BLaER1 (cell line): ENCODE data around the gene IMMP2L.

Experiments used
- H3K27ac ChIP-seq: shearing (Covaris generic); formaldehyde crosslinking; 2 replicates; pipeline ENCODE4 v1.8.1; 2022
- H3K27me3 ChIP-seq: shearing (Covaris generic); formaldehyde crosslinking; 2 replicates; pipeline ENCODE4 v1.8.1; 2022
- H3K36me3 ChIP-seq: shearing (Covaris generic); formaldehyde crosslinking; 2 replicates; pipeline ENCODE4 v1.8.1; 2022
- H3K4me1 ChIP-seq: shearing (Covaris generic); formaldehyde crosslinking; 2 replicates; pipeline ENCODE4 v1.8.1; 2022
- H3K4me2 ChIP-seq: shearing (Covaris generic); formaldehyde crosslinking; 2 replicates; pipeline ENCODE4 v1.8.1; 2022
- H3K4me3 ChIP-seq: shearing (Covaris generic); formaldehyde crosslinking; 2 replicates; pipeline ENCODE4 v1.8.1; 2022
- H3K9ac ChIP-seq: shearing (Covaris generic); formaldehyde crosslinking; 2 replicates; pipeline ENCODE4 v1.8.1; 2022
- H3K9me3 ChIP-seq: shearing (Covaris generic); formaldehyde crosslinking; 2 replicates; pipeline ENCODE4 v1.8.1; 2022
- H4K20me1 ChIP-seq: shearing (Covaris generic); formaldehyde crosslinking; 2 replicates; pipeline ENCODE4 v1.8.1; 2022
- Cebpa-rat ChIP-seq: shearing (Covaris generic); IDR thresholded peaks from 2 replicates; pipeline ENCODE4 v1.8.1; 2022

The IMMP2L gene

GRCh38 chr7:111093496-111093895, 468.8 kb downstream of the IMMP2L start:
- Histone ChIP-seq H3K27me3 (no peaks in the 10 kb centered on the region), H3K4me3 (no peak overlapping the region), H3K9me3 (no peaks in the 10 kb centered on the region), H3K4me2 (no peak overlapping the region), H3K9ac (no peak overlapping the region), H3K4me1 (no peaks in the 10 kb centered on the region), H3K27ac (no peak overlapping the region), H4K20me1 (no peaks in the 10 kb centered on the region), H3K36me3 (no peaks in the 10 kb centered on the region)
- no peak for TF ChIP-seq Cebpa-rat

GRCh38 chr7:111092406-111093236, 469.7 kb downstream of the IMMP2L start:
- H3K36me3 ChIP-seq, result no peaks in the 10 kb centered on the region
- no peak overlapping the region for H3K27ac ChIP-seq
- H3K9me3 ChIP-seq, result no peaks in the 10 kb centered on the region
- H3K4me2 ChIP-seq, result no peak overlapping the region
- H3K4me1 ChIP-seq, result no peaks in the 10 kb centered on the region
- no peaks in the 10 kb centered on the region for H3K27me3 ChIP-seq
- no peak overlapping the region for H3K4me3 ChIP-seq
- H3K9ac ChIP-seq, result no peak overlapping the region
- TF ChIP-seq Cebpa-rat, result no peak
- no peaks in the 10 kb centered on the region for H4K20me1 ChIP-seq

GRCh38 chr7:111091593-111092358, 470.5 kb downstream of the IMMP2L start:
- Histone ChIP-seq H3K4me3 (no peak overlapping the region), H3K9me3 (no peaks in the 10 kb centered on the region), H3K4me2 (no peak overlapping the region), H3K27me3 (no peaks in the 10 kb centered on the region), H3K36me3 (no peaks in the 10 kb centered on the region), H3K9ac (no peak overlapping the region), H3K27ac (no peak overlapping the region), H4K20me1 (no peaks in the 10 kb centered on the region), H3K4me1 (no peaks in the 10 kb centered on the region)
- TF ChIP-seq Cebpa-rat, result no peak

- Histone ChIP-seq H3K4me1 (no peaks in the 10 kb centered on the region), H3K9ac (no peak within 1 kb of the TSS), H3K27ac (no peak within 1 kb of the TSS), H3K27me3 (no peaks in the 10 kb centered on the region), H3K4me3 (no peak within 1 kb of the TSS), H3K9me3 (no peaks in the 10 kb centered on the region), H4K20me1 (no peaks in the 10 kb centered on the region), H3K4me2 (no peak within 1 kb of the TSS), H3K36me3 (no peaks in the 10 kb centered on the region)
- TF ChIP-seq Cebpa-rat, result no peak
Observed at GRCh38 chr7:111090846-111091245, 471.4 kb downstream of the IMMP2L start, which contains the start of gene LRRN3. LRRN3 (plus strand) TSS chr7:111091127; CDS start chr7:111122773, 31,646 bp downstream.

- Histone ChIP-seq H3K4me3 (no peak overlapping the region), H3K27ac (no peak overlapping the region), H3K9ac (no peak overlapping the region), H3K9me3 (no peaks in the 10 kb centered on the region), H3K4me1 (peaks cover 1% of the 10 kb centered on the region; the same call in 1 of the 2 replicates), H3K27me3 (no peaks in the 10 kb centered on the region), H4K20me1 (no peaks in the 10 kb centered on the region), H3K36me3 (no peaks in the 10 kb centered on the region), H3K4me2 (no peak overlapping the region)
- no peak for TF ChIP-seq Cebpa-rat
Observed at GRCh38 chr7:111089822-111090426, 472.4 kb downstream of the IMMP2L start.

GRCh38 chr7:111088328-111088727, 474.0 kb downstream of the IMMP2L start:
- no peaks in the 10 kb centered on the region for H3K27me3 ChIP-seq
- H3K36me3 ChIP-seq, result no peaks in the 10 kb centered on the region
- H3K4me2 ChIP-seq, result no peak overlapping the region
- H3K9me3 ChIP-seq, result no peaks in the 10 kb centered on the region
- H4K20me1 ChIP-seq, result no peaks in the 10 kb centered on the region
- TF ChIP-seq Cebpa-rat, result no peak
- no peak overlapping the region for H3K27ac ChIP-seq
- H3K4me1 ChIP-seq, result peaks cover 17% of the 10 kb centered on the region
- no peak overlapping the region for H3K4me3 ChIP-seq
- H3K9ac ChIP-seq, result no peak overlapping the region

- Histone ChIP-seq H4K20me1 (no peaks in the 10 kb centered on the region), H3K27ac (no peak overlapping the region), H3K9me3 (no peaks in the 10 kb centered on the region), H3K36me3 (no peaks in the 10 kb centered on the region), H3K9ac (no peak overlapping the region), H3K4me1 (peaks cover 33% of the 10 kb centered on the region), H3K4me3 (no peak overlapping the region), H3K27me3 (no peaks in the 10 kb centered on the region), H3K4me2 (no peak overlapping the region)
- TF ChIP-seq Cebpa-rat, result no peak
Observed at GRCh38 chr7:111086532-111086931, 475.8 kb downstream of the IMMP2L start.

- H3K27me3 ChIP-seq, result no peaks in the 10 kb centered on the region
- H3K9ac ChIP-seq, result no peak overlapping the region
- no peaks in the 10 kb centered on the region for H3K36me3 ChIP-seq
- no peak overlapping the region for H3K27ac ChIP-seq
- H3K9me3 ChIP-seq, result no peaks in the 10 kb centered on the region
- no peak overlapping the region for H3K4me2 ChIP-seq
- TF ChIP-seq Cebpa-rat, result no peak
- peaks cover 33% of the 10 kb centered on the region for H3K4me1 ChIP-seq
- H4K20me1 ChIP-seq, result no peaks in the 10 kb centered on the region
- no peak overlapping the region for H3K4me3 ChIP-seq
Observed at GRCh38 chr7:111085356-111085755, 476.9 kb downstream of the IMMP2L start.

- no peak for TF ChIP-seq Cebpa-rat
- H3K36me3 ChIP-seq, result no peaks in the 10 kb centered on the region
- no peak overlapping the region for H3K4me3 ChIP-seq
- no peaks in the 10 kb centered on the region for H4K20me1 ChIP-seq
- peak overlapping the region; percentile 60 for H3K4me2 ChIP-seq
- 0 out of 2 replicates have a peak overlapping the region, but pooled peaks have one; percentile 4 for H3K27ac ChIP-seq
- no peaks in the 10 kb centered on the region for H3K9me3 ChIP-seq
- H3K27me3 ChIP-seq, result no peaks in the 10 kb centered on the region
- H3K4me1 ChIP-seq, result peaks cover 33% of the 10 kb centered on the region
- no peak overlapping the region for H3K9ac ChIP-seq
Observed at GRCh38 chr7:111083413-111083812, 478.9 kb downstream of the IMMP2L start.
